Measurements from ENCODE around the gene ABAT.

Gene ABAT

GRCh38 chr16:8685617-8686016, 11.2 kb downstream of the ABAT start:
- in situ Hi-C loops (cut with HindIII; ENCODE audit: low pct_ligation_motif_present, low sequenced_read_pairs), result no loop called here

GRCh38 chr16:8686031-8686621, 11.7 kb downstream of the ABAT start:
- H3K4me3 ChIP-seq (ENCODE audit: low read depth, low read length), result no peak overlapping the region
- H3K27ac ChIP-seq, result no peak overlapping the region
- no peaks in the 10 kb centered on the region for H3K27me3 ChIP-seq (replicated peaks)
- no peak for DNase-seq
- no peak for TF ChIP-seq CTCF (IDR thresholded peaks at IDR 0.05; ENCODE audit: low read depth, low read length, missing control alignments)
- in situ Hi-C loops (cut with HindIII; ENCODE audit: low pct_ligation_motif_present, low sequenced_read_pairs), result no loop called here
- H3K36me3 ChIP-seq (replicated peaks), result no peaks in the 10 kb centered on the region

More at GRCh38 chr16:8685617-8686016, 11.2 kb downstream of the ABAT start:
- H3K27ac ChIP-seq, result no peak overlapping the region
- H3K27me3 ChIP-seq (replicated peaks), result no peaks in the 10 kb centered on the region
- TF ChIP-seq CTCF (IDR thresholded peaks at IDR 0.05; ENCODE audit: low read depth, low read length, missing control alignments), result no peak
- DNase-seq, result no peak
- H3K4me3 ChIP-seq (ENCODE audit: low read depth, low read length), result no peak overlapping the region
- no peaks in the 10 kb centered on the region for H3K36me3 ChIP-seq (replicated peaks)

- no peak overlapping the region for H3K27ac ChIP-seq
- DNase-seq, result no peak
- no peak overlapping the region for H3K4me3 ChIP-seq (ENCODE audit: low read depth, low read length)
- no peaks in the 10 kb centered on the region for H3K27me3 ChIP-seq (replicated peaks)
- in situ Hi-C loops (cut with HindIII; ENCODE audit: low pct_ligation_motif_present, low sequenced_read_pairs), result no loop called here
- TF ChIP-seq CTCF (IDR thresholded peaks at IDR 0.05; ENCODE audit: low read depth, low read length, missing control alignments), result no peak
- H3K36me3 ChIP-seq (replicated peaks), result no peaks in the 10 kb centered on the region
Measured at GRCh38 chr16:8686879-8687278, 12.5 kb downstream of the ABAT start.

- H3K36me3 ChIP-seq (replicated peaks), result no peaks in the 10 kb centered on the region
- H3K27me3 ChIP-seq (replicated peaks), result no peaks in the 10 kb centered on the region
- no peak for TF ChIP-seq CTCF (IDR thresholded peaks at IDR 0.05; ENCODE audit: low read depth, low read length, missing control alignments)
- in situ Hi-C loops (cut with HindIII; ENCODE audit: low pct_ligation_motif_present, low sequenced_read_pairs), result no loop called here
- no peak overlapping the region for H3K4me3 ChIP-seq (ENCODE audit: low read depth, low read length)
- no peak overlapping the region for H3K27ac ChIP-seq
- DNase-seq, result no peak
Measured at GRCh38 chr16:8689686-8690085, 15.3 kb downstream of the ABAT start.

GRCh38 chr16:8691728-8692127, 17.3 kb downstream of the ABAT start:
- no peak for DNase-seq
- Histone ChIP-seq H3K4me3 (ENCODE audit: low read depth, low read length) (no peak overlapping the region), H3K36me3 (replicated peaks) (no peaks in the 10 kb centered on the region), H3K27me3 (replicated peaks) (no peaks in the 10 kb centered on the region), H3K27ac (no peak overlapping the region)
- in situ Hi-C loops (cut with HindIII; ENCODE audit: low pct_ligation_motif_present, low sequenced_read_pairs), result no loop called here
- TF ChIP-seq CTCF (IDR thresholded peaks at IDR 0.05; ENCODE audit: low read depth, low read length, missing control alignments), result no peak
